GM21529 (cell line): ENCODE measurements around the gene RTN4.

Experiments
- ATAC-seq: cut with Tn5 transposase; IDR thresholded peaks from one replicate; pipeline ENCODE4 v1.9.1; 2021; ENCODE audit not compliant: unreplicated experiment

Gene RTN4

GRCh38 chr2:54975598-54976492 is 74.4 kb downstream of the RTN4 start:
- ATAC-seq = no peak

GRCh38 chr2:54975175-54975574 is 75.1 kb downstream of the RTN4 start:
- ATAC-seq = no peak

- ATAC-seq = no peak
These were observed 80.3 kb downstream of the RTN4 start for GRCh38 chr2:54969940-54970338.

- ATAC-seq = no peak
These were observed 80.8 kb downstream of the RTN4 start for GRCh38 chr2:54969295-54969939.

GRCh38 chr2:54968561-54969218 is 81.6 kb downstream of the RTN4 start:
- ATAC-seq = no peak

GRCh38 chr2:54967759-54968365 is 82.4 kb downstream of the RTN4 start:
- ATAC-seq = no peak

DNA sequence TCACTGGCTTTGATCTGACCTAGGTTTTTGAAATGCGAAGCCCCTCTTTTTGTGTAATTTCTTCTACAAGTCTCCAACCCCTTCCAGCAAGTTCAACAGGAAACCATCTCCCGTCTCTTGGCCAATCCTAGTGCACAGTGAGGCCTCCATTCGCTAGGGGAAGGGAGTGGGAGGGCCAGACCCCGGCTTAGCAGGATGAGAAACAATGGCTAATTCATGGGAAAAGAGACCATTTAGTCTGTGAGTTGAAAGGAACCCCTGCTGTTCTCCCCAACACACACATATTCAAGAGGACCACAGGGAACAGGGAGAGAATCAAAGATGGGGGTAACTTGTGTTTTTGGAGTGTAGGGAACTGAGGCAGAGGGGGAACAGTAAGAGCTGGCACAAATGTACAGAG is 83.0 kb downstream of the RTN4 start:
- ATAC-seq = no peak

DNA sequence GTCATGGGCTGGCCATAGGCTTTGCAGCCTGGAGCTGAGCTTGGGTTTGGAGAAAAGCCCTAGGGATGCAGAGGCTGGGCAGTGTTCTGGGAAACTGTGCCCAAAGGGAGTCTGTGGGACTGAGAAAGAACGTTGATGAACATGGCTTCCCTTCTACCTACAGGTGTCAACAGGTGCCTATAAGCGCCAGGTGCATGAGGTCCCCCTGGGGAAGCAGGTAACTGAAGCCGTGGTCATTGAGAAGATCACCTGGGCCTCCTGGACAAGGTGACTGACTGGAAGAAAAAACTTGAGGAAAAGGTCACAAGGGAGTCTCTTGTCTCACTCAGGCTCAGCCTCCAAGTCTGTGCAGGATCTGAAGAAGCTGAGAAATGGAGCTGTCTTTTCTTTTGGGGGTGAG is 83.4 kb downstream of the RTN4 start:
- ATAC-seq = no peak

DNA sequence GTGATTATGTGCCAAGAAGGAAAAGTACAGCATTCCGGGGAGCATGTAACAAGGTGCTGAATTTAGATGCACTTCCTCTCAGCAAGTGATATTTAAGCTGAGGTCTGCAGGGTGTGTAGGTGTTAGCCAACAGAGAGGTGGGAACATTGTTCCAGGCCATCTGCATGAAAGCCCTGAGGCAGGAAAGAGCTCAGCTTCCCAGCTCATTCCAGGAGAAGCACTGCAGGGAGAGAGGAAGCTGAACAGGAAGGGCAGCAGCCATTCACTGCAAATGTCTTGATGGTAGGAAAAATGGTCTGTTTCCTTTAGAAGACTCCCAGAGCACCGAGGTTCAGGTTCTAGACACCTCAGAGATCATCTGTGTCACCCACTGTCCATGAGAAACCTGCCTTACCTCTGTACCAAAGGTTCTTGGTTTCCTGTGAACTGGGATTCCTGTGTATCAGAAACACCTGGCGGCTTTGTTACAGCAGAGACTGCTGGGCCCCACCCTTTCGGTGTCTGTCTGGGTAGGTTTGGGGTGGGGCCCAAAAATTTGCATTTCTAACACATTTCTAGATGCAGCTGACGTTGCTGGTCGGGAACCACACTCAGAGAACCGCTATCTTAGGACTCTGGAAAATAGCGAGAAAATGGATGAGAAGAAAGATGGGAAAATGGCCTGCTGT is 84.0 kb downstream of the RTN4 start:
- no peak for ATAC-seq

DNA sequence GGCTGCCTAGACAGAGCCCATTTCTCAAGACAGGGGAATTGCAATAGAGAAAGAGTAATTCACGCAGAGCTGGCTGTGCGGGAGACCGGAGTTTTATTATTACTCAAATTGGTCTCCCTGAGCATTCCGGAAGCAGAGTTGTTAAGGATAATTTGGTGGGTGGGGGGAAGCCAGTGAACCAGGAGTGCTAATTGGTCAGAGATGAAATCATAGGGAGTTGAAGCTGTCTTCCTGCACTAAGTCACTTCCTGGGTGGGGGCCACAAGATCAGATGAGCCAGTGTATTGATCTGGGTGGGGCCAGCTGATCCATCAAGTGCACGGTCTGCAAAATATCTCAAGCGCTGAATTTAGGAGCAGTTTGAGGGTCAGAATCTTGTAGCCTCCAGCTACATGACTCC is 84.8 kb downstream of the RTN4 start:
- ATAC-seq = no peak

GRCh38 chr2:54964816-54965215 is 85.4 kb downstream of the RTN4 start:
- ATAC-seq = no peak

DNA sequence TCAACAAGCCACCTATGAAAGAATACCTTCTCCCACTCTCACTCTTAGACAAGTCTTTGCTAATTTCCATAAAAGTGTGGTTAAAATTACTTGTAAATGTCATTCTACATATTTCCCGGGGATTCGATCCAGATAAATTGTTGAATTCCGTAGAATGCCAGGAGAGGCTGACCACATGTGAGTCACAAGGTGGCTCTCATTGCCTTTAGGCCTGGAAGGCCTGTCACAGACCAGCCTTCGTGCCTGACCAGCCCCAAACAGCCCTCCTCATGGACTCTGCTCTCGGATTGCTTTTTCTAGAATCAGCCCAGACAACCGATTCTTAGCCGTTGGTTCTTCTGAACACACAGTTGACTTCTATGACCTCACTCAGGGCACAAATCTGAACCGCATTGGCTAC is 86.0 kb downstream of the RTN4 start:
- ATAC-seq = no peak

DNA sequence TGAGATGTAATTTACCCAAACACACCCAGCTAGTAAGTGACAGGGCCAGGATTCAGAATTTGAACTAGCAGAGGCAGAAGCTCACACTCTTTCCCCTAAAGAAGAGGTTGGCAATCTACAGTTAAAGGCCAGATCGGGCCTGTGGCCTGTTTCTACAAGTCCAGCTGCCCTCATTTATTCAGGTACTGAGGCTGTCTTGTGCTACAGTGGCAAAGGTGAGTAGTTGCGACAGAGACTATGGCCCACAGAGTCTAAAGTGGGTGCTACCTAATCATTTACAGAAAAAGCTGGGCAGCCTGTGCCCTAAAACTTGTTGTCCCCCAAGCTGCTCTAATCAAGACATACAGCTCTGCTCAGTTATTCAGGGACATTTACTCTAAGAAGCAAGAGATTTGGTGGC is 86.8 kb downstream of the RTN4 start:
- ATAC-seq = no peak

DNA sequence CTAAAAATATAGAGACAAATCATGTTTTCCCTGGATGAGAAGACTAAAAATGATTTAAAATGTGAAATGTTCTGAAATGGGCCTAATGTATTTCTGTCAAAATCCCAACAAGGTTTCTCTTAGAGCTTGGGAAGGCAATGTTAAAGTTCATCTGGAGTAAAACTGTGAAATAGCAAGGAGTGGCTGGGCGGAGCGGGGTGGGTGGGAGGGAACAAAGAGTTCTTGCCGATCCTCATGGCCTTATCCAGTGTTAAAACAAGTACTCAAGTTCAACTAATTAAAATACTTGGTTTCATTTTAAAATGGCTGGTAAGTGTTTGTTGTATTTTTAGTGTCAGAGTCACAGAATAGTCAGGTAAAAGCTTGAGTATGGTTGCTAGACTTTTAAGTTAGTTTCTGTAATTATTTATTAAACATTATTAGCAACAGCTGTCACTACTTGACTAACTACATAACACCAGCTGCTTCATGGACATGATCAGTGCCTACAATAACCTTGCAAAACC is 87.3 kb downstream of the RTN4 start:
- ATAC-seq = no peak

GRCh38 chr2:54962511-54962910 is 87.7 kb downstream of the RTN4 start:
- no peak for ATAC-seq

- no peak for ATAC-seq
These were observed 90.1 kb downstream of the RTN4 start for GRCh38 chr2:54960164-54960563.

- ATAC-seq = no peak
These were observed 91.4 kb downstream of the RTN4 start for GRCh38 chr2:54958717-54959371.

DNA sequence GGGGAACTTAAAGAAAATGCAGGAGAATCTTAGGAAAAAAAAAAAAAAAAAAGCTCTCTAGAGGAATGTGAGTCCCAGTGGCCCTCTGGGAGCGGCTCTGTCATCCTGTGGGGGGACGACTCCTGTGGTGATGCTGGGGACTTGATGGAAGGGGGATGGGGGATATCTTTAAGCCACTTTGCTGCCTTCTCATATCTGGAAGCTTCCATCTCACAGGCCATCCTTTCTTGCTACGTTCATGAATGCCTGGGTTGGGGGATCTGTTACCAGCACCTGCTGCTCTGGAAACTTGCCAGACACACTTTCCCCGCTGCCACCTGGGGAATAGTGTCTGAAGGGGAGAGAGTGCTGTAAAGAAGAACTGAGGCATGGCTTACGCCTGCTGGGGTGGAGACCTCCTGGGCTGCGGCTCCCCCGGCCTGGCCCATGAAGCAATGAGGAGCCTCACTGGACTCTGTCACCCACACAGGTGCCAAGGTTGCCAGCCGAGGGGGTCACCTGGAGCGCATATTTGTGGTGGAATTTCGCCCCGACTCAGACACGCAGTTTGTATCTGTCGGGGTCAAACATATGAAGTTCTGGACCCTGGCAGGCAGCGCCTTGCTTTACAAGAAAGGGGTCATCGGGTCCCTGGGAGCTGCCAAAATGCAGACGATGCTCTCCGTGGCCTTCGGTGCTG is 92.8 kb downstream of the RTN4 start:
- no peak for ATAC-seq

- ATAC-seq = no peak
These were observed 94.1 kb downstream of the RTN4 start for GRCh38 chr2:54956111-54956627.
